Activated effector memory CD4-positive, alpha-beta T cell treated with Interleukin-2 at 50 U/mL for 16 hours (primary cell): ENCODE data around the gene RASSF7.
"Not testable (repeated sequence)": the region's sequence is repeated elsewhere in the genome, so short reads cannot be mapped to it uniquely, and the experiment has no call there.

Source experiments
- DNase-seq: peaks from one replicate; pipeline ENCODE4 v3.0.0-alpha.2; 2020

RASSF7 gene

GRCh38 chr11:567629-568292 lies 7.0 kb downstream of the RASSF7 start:
- no peak for DNase-seq

DNA sequence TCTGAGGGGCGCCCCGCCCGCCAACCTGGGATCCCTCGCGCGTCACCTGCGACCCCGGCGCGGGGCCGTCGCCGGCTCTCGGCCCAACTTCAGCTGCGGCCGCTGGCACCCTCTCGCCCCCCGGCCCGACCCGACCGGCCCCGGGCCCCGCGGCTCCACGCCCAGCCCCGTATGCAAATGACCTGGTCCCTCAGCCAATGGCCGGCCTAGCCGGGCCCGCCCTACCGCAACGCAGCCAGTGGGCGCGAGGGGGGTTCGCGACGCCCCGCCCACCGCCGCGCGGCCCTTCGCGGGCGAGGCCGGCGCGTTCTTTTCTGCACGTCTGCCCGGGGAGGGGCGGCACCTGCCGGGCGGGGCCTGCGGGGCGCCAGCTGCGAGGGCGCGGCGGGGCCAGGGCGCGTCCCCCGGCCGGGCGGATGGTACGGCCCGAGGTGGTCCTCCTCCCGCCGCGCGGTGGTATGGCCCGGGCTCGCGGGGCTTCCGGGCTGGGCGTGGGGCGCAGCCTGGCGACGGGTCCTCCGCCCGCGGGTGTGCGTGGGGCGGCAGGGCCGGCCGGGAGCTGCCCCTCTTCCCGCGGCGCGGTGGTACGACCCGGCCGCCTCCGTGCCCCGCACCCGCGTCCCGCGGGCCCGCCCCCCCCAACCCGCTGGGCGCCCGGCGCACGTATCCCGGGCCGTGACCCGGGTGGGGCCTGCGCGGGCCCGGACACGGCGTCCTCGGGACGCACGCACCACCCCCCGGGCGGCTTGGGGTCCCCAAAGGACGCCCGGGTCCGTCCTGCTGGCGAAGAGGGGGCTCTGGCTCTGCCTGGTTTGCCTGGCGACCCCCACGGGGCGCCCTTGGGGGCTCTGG lies 7.8 kb downstream of the RASSF7 start:
- peak; percentile 91 for DNase-seq

GRCh38 chr11:569158-569885 lies 8.6 kb downstream of the RASSF7 start:
- DNase-seq: no peak

DNA sequence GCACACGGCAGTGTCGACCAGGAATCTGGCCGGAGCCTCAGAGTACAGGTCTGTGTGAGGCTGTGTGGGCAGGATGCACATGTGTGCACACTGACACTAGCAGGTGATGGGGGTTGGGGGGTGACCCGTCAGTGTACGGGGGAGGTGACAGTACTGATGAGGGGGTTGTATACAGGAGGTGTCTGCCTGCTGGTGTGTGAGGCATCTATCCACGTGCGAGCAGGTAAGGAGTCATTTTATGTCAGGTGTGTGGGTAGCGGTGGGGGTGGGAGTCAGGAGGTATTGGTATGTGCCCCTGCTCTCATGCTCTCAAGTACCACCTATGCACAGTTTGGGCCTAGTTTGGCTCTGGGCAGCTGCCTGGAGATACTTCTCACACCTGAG lies 11.0 kb downstream of the RASSF7 start:
- no peak for DNase-seq

DNA sequence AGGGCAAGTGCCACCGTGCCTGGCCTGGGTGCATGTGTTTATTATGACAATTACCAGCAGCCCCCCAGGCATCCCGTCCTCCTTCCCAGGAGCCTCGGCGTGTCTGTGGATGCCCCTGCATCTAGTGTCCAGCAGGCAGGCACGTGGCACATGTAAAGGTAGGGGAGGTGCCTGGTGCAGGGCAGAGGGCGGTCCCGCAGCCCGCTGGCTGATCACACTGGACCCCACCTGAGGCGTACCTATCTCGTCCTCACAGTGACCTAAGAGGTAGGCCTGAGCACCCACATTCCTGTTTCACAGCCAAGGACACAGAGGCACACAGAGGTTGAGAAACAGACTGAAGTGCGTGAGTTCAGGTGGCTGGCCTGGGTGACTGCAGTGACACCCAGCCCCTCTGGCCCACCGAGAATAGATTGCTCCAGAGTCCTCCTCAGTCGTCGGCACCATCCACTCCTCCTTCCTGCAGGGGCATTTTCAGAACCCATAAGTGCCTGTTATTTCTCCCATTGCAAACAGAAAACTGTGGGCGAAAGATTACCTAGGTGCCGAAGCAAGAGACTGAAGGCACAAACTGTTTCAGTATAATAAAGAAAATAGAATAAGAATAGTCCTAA lies 12.5 kb downstream of the RASSF7 start:
- DNase-seq: no peak

DNA sequence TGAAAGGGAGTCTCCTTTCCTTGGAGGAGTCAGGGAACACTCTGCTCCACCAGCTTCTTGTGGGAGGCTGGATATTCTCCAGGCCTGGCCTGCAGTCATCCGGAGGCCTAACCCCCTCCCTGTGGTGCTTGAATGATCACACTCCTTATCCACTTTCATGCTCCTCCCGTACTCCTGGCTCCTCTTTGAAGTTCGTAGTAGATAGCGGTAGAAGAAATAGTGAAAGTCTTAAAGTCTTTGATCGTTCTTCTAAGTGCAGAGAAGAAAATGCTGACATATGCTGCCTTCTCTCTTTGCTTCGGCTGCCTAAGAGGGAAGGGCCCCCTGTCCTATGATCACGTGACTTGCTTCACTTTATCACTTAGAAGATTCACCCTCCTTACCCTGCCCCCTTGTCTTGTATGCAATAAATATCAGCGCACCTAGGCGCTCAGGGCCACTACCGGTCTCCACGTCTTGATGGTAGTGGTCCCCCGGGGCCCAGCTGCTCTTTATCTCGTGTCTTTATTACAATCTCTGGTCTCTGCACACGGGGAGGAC lies 13.3 kb downstream of the RASSF7 start:
- DNase-seq: not testable (repeated sequence)

- DNase-seq: no peak
Measured at GRCh38 chr11:574632-575312, 14.0 kb downstream of the RASSF7 start.

DNA sequence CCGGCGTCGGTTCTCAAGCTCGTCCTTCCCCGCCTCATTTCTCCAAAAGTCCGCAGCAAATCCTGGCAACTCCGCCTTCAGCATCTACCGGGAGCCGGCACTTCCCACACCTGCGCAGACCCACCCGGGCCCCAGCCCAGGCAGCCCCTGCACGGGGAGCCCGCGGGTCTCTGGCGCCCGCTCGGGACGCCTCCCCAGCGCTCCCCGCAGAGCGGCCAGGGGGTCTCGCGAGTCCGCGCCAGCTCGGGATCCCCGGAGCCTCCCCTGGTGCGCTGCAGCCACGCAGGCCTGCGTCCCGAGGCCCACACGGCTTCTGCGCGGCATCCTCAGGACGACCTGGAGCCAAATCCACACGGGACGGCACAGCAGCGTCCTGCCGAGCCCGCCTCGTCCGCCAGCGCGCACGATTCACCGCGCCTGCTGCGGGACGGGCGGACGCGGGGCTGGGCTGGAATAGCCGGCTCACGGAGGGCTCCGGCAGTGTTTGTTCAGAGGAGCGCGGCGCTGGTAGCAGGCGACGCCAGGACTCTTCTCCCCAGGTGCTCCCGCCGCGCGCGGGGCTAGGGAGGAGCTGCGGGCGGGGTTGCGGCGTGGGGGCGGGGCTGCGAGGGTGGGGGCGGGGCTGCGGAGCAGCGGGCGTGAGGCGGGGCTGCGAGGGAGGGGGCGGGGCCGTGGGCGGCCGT lies 14.7 kb downstream of the RASSF7 start:
- DNase-seq: no peak

GRCh38 chr11:575996-576768 lies 15.4 kb downstream of the RASSF7 start, which contains the start of gene PHRF1:
PHRF1 (plus strand) TSS chr11:576470; CDS start chr11:581513, 5,043 bp downstream.
- DNase-seq: peak; percentile 91

- DNase-seq: no peak
Measured at GRCh38 chr11:576811-577610, 16.2 kb downstream of the RASSF7 start.

- no peak for DNase-seq
Measured at GRCh38 chr11:577611-577894, 16.8 kb downstream of the RASSF7 start.

DNA sequence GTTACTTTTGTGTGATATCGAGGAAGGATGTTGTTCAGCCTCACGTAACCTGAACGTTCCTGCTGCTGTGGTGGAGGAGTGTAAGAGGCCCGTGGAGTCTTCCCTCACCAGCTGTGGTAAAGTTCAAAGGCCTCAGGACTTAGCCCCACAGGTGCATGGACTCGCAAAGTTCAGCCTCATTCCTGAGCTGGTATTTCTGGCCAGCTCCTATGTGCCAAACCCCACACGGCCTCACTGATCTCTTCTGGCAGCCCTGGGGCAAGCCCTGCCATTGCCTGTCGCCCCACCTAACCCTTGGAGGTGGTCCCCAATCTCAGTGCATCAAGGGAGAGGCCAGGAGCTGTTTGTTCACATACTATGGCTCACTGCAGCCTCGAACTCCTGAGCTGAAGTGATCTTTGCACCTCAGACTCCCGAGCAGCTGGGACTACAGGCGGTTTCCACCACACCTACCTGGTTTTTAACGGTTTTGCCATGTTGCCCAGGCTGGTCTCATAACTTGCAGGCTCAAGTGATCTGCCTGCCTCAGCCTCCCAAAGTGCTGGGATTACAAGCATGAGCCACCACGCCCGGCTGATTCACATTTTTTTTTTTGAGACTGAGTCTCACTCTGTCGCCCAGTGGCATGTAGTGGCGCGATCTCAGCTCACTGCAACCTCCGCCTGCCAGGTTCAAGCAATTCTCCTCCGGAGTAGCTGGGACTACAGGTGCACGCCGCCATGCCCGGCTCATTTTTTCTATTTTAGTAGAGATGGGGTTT lies 17.7 kb downstream of the RASSF7 start:
- no peak for DNase-seq

DNA sequence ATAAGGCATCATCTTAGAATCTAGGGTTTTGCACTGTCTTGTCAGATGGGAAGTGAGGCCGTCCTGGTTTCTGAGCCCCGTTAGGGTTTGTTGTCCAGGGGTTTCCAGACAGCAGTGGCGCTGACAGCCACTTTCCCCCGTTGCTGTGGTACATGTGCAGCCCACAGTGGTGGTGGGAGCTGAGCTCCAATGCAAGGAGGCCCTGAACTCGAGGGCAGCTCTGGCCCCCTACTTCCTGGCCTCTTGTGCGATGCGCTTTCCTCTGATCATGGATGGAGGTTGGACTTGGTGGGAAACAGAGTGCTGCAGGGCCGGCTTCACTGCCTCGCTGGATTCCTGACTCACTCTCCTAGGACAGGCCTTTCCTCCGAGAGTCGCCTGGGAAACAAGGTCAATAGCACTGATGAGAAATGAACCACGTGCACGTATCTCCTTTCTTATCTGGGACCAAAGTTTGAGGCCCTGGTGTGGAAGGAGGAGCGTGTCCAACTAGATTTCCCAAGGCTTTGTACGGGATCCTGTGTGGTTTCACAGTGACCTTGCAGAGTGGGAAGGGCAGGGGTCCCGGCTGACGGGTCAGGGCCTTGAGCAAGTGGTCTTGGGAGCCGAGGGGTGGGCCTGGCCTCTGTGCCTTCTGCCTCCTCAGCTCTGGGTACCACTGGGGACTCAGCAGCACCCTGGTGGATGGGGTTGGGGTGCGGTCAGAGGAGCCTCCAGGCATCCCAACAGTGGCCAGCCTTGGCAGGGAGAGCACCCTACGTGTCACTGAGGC lies 19.2 kb downstream of the RASSF7 start:
- no peak for DNase-seq

GRCh38 chr11:581342-581741 lies 20.6 kb downstream of the RASSF7 start:
- no peak for DNase-seq

GRCh38 chr11:581752-582151 lies 21.0 kb downstream of the RASSF7 start:
- no peak for DNase-seq

GRCh38 chr11:584287-584686 lies 23.5 kb downstream of the RASSF7 start:
- DNase-seq: no peak

- DNase-seq: no peak
Measured at GRCh38 chr11:586376-587316, 25.9 kb downstream of the RASSF7 start.
